RWPE2 (cell line): Measurements from ENCODE around the gene MAP2.

Experiments used
- ATAC-seq: fragments of 200-7000 bp; cut with Tn5 transposase; 3 replicates; pipeline ENCODE4 v1.9.1; 2021; ENCODE audit warnings: low read depth
- DNase-seq: peaks from one replicate; pipeline ENCODE4 v3.0.0-alpha.2; 2020; ENCODE audit warnings: low spot score
- H3K27ac ChIP-seq: fragments of 450-650 bp; 2 replicates; pipeline ENCODE4 v1.5.1; 2017; ENCODE audit warnings: mild to moderate bottlenecking; ENCODE audit not compliant: poor library complexity, severe bottlenecking
- H3K27me3 ChIP-seq: fragments of 250-450 bp; sonication (Bioruptor Pico); 2 replicates; pipeline ENCODE4 v1.5.1; 2021; ENCODE audit warnings: mild to moderate bottlenecking, moderate library complexity; ENCODE audit not compliant: insufficient read depth, poor library complexity, severe bottlenecking
- H3K36me3 ChIP-seq: fragments of 250-450 bp; sonication (Bioruptor Pico); 2 replicates; pipeline ENCODE4 v1.5.1; 2020; ENCODE audit warnings: low read depth, mild to moderate bottlenecking, moderate library complexity
- H3K4me1 ChIP-seq: fragments of 250-450 bp; sonication (Bioruptor Pico); 2 replicates; pipeline ENCODE4 v1.5.1; 2021; ENCODE audit warnings: mild to moderate bottlenecking, moderate library complexity; ENCODE audit not compliant: insufficient read depth, poor library complexity, severe bottlenecking
- H3K4me3 ChIP-seq: fragments of 250-450 bp; sonication (Bioruptor Pico); 2 replicates; pipeline ENCODE4 v1.5.1; 2021; ENCODE audit warnings: mild to moderate bottlenecking, moderate library complexity; ENCODE audit not compliant: severe bottlenecking
- H3K9me3 ChIP-seq: fragments of 250-450 bp; sonication (Bioruptor Pico); 2 replicates; pipeline ENCODE4 v1.5.1; 2021; ENCODE audit warnings: mild to moderate bottlenecking, moderate library complexity; ENCODE audit not compliant: severe bottlenecking
- CTCF ChIP-seq: fragments of 450-650 bp; IDR thresholded peaks from one replicate; pipeline ENCODE4 v1.5.1; 2017; ENCODE audit warnings: mild to moderate bottlenecking, moderate library complexity; ENCODE audit not compliant: poor library complexity, severe bottlenecking

Gene MAP2

DNA sequence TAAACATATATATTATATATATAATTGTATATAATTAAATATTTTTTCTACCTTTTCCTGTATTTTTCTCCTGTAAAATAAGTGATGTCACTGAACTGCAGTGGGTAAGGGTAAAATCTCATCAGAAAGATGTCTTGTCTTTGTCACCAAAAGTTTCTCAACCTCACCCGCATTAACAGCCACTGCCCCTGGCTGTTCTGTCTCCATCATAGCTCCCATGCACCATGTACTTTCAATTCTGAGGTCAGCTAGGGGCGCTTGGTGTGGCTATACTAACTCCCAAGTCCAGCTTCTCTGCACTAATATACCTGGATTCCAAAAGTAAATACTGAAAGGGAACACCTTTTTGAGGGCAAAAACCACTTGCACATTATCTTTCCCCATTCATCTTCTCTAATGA is 46.6 kb downstream of the MAP2 start:
- Histone ChIP-seq H3K9me3 (no peaks in the 10 kb centered on the region), H3K27me3 (no peaks in the 10 kb centered on the region), H3K4me1 (peaks cover 44% of the 10 kb centered on the region), H3K4me3 (no peak overlapping the region), H3K36me3 (no peaks in the 10 kb centered on the region; the same call in 1 of the 2 replicates), H3K27ac (no peak overlapping the region)
- no peak for DNase-seq
- TF ChIP-seq CTCF, result no peak
- ATAC-seq, result no peak

DNA sequence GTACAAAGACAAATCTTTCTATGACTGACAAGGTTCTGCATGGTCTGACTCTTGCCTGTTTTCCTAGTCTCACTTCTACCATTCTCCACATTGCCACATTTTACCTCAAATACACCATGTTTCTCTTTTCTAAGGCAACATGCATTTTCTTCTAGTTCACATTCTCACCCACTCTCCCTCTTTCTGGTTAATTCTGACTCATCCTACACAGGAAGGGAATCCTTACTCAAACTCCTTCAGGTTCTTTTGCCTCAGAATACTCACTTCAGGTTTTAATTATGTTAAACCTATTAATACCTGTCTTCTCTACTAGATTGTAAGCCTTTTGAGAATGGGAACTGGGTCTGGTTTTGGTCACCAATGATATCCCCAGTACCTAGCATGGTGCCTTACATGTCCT is 47.2 kb downstream of the MAP2 start:
- peaks cover 47% of the 10 kb centered on the region for H3K4me1 ChIP-seq
- ATAC-seq (0 out of 3 replicates have a peak, but pooled peaks have one; percentile 26), DNase-seq (no peak)
- H3K27ac ChIP-seq, result peak overlapping the region; percentile 81
- no peaks in the 10 kb centered on the region for H3K27me3 ChIP-seq
- no peak overlapping the region for H3K4me3 ChIP-seq
- no peaks in the 10 kb centered on the region for H3K9me3 ChIP-seq
- no peaks in the 10 kb centered on the region; the same call in 1 of the 2 replicates for H3K36me3 ChIP-seq
- no peak for TF ChIP-seq CTCF

DNA sequence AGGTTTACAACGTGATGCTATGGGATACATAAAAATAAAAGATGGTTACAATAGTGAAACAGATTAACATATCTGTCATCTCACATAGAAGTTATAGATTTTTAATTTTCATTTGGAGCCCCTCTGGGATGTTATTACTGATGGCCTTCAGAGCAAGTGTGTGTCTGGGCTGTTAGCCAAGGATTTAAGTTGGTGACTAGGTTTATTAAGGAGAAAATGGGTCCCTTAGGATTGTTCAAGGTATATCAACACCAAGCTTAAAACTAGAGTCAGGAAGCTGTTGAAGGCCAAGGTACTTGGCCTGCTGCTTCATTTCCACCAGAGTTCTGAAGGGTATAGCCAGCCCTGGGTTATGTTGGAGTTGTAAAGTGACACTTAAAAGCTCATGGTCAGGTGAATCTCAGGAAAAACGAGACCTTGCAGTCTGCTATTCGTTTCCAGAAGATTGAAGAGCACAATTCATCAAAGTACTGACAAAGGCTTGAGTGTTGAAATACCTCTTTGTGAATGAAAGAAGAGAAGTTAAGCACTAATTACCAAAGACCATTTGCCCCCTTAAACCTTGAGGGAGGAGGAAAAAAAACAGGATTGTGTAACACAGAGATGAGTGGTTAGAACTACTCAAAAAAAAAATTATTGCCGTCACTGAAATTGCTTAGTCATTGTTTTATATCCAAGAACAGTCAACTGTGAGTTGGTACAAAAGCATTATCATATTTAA is 48.4 kb downstream of the MAP2 start:
- ATAC-seq (peak; percentile 40), DNase-seq (no peak)
- peak overlapping the region; percentile 81 for H3K27ac ChIP-seq
- no peaks in the 10 kb centered on the region for H3K27me3 ChIP-seq
- H3K4me1 ChIP-seq, result peaks cover 56% of the 10 kb centered on the region
- H3K4me3 ChIP-seq, result no peak overlapping the region
- no peak for TF ChIP-seq CTCF
- no peaks in the 10 kb centered on the region; the same call in 1 of the 2 replicates for H3K36me3 ChIP-seq
- H3K9me3 ChIP-seq, result no peaks in the 10 kb centered on the region

- TF ChIP-seq CTCF, result no peak
Observed at GRCh38 chr2:209472871-209473270, 49.0 kb downstream of the MAP2 start.

GRCh38 chr2:209473930-209474419 is 50.1 kb downstream of the MAP2 start:
- peaks cover 56% of the 10 kb centered on the region for H3K4me1 ChIP-seq
- no peaks in the 10 kb centered on the region for H3K9me3 ChIP-seq
- no peak overlapping the region for H3K4me3 ChIP-seq
- no peaks in the 10 kb centered on the region for H3K27me3 ChIP-seq
- peak; percentile 97 for ATAC-seq
- no peaks in the 10 kb centered on the region; the same call in 1 of the 2 replicates for H3K36me3 ChIP-seq
- DNase-seq, result no peak
- TF ChIP-seq CTCF, result no peak
- peak overlapping the region; percentile 81 for H3K27ac ChIP-seq

More at GRCh38 chr2:209472871-209473270, 49.0 kb downstream of the MAP2 start:
- Histone ChIP-seq H3K4me3 (no peak overlapping the region), H3K36me3 (no peaks in the 10 kb centered on the region; the same call in 1 of the 2 replicates), H3K9me3 (no peaks in the 10 kb centered on the region), H3K27ac (peak overlapping the region; percentile 81), H3K27me3 (no peaks in the 10 kb centered on the region), H3K4me1 (peaks cover 56% of the 10 kb centered on the region)
- ATAC-seq (no peak; the same call in 2 of the 3 replicates), DNase-seq (no peak)
